Globus pallidus (tissue), 1 donor: ENCODE measurements around the gene EDN1.

Experiments used
- DNase-seq: peaks from one replicate; pipeline ENCODE4 v3.0.0-alpha.2; 2015; ENCODE audit warnings: low spot score

EDN1 gene

GRCh38 chr6:12270551-12271230, 19.5 kb upstream of the EDN1 start:
- DNase-seq = no peak

- no peak for DNase-seq
Observed at GRCh38 chr6:12271594-12271993, 18.6 kb upstream of the EDN1 start.

GRCh38 chr6:12271997-12272396, 18.2 kb upstream of the EDN1 start:
- DNase-seq = no peak

- DNase-seq = no peak
Observed at GRCh38 chr6:12275107-12275506, 15.1 kb upstream of the EDN1 start.

GRCh38 chr6:12276930-12277315, 13.2 kb upstream of the EDN1 start:
- DNase-seq = no peak

GRCh38 chr6:12277386-12277785, 12.8 kb upstream of the EDN1 start:
- no peak for DNase-seq

- no peak for DNase-seq
Observed at GRCh38 chr6:12278915-12279314, 11.2 kb upstream of the EDN1 start.

- no peak for DNase-seq
Observed at GRCh38 chr6:12279322-12280091, 10.7 kb upstream of the EDN1 start.

- no peak for DNase-seq
Observed at GRCh38 chr6:12280458-12280857, 9.7 kb upstream of the EDN1 start.

- DNase-seq = no peak
Observed at GRCh38 chr6:12280902-12281301, 9.3 kb upstream of the EDN1 start.

- no peak for DNase-seq
Observed at GRCh38 chr6:12283904-12284303, 6.3 kb upstream of the EDN1 start.

GRCh38 chr6:12286373-12287110, 3.6 kb upstream of the EDN1 start:
- no peak for DNase-seq

GRCh38 chr6:12288211-12288618, 1.9 kb upstream of the EDN1 start:
- DNase-seq = no peak

- DNase-seq = no peak
Observed at GRCh38 chr6:12288914-12289313, 1.2 kb upstream of the EDN1 start.

- peak; percentile 26 for DNase-seq
Observed at GRCh38 chr6:12289365-12289919, 719 bp upstream of the EDN1 start.

GRCh38 chr6:12291071-12291838, 1.1 kb downstream of the EDN1 start:
- no peak for DNase-seq

GRCh38 chr6:12291839-12292604, 1.9 kb downstream of the EDN1 start:
- DNase-seq = no peak

- no peak for DNase-seq
Observed at GRCh38 chr6:12293235-12293930, 3.2 kb downstream of the EDN1 start.

- no peak for DNase-seq
Observed at GRCh38 chr6:12293931-12294807, 4.0 kb downstream of the EDN1 start.
